Measurements from ENCODE around the gene SFXN4.

DNA sequence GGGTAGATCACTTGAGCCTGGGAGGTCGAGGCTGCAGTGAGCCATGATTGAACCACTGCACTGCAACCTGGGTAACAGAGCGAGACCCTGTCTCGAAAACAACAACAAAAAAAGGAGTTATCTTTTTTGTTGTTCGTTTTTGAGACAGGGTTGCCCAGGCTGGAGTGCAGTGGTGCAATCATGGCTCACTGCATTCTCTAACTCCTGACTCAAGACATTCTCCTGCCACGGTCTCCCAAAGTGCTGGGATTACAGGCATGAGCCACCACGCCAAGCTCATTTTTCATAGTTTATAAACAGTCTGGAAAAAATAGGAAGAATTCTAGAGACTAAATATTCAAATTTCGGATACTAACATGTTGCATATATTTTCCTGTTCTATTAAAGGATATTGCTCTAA lies 29.4 kb downstream of the SFXN4 start:
- TF ChIP-seq, protein P1, sequence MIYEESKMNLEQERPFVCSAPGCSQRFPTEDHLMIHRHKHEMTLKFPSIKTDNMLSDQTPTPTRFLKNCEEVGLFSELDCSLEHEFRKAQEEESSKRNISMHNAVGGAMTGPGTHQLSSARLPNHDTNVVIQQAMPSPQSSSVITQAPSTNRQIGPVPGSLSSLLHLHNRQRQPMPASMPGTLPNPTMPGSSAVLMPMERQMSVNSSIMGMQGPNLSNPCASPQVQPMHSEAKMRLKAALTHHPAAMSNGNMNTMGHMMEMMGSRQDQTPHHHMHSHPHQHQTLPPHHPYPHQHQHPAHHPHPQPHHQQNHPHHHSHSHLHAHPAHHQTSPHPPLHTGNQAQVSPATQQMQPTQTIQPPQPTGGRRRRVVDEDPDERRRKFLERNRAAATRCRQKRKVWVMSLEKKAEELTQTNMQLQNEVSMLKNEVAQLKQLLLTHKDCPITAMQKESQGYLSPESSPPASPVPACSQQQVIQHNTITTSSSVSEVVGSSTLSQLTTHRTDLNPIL (CRISPR knock-in tag; IDR thresholded peaks at IDR 0.05; ENCODE audit: low read depth), result no peak
- TF ChIP-seq ISL1 (CRISPR knock-in tag; IDR thresholded peaks at IDR 0.05), result no peak
- no peak for TF ChIP-seq SNAI2 (CRISPR knock-in tag; IDR thresholded peaks at IDR 0.05)
- TF ChIP-seq, protein P2, sequence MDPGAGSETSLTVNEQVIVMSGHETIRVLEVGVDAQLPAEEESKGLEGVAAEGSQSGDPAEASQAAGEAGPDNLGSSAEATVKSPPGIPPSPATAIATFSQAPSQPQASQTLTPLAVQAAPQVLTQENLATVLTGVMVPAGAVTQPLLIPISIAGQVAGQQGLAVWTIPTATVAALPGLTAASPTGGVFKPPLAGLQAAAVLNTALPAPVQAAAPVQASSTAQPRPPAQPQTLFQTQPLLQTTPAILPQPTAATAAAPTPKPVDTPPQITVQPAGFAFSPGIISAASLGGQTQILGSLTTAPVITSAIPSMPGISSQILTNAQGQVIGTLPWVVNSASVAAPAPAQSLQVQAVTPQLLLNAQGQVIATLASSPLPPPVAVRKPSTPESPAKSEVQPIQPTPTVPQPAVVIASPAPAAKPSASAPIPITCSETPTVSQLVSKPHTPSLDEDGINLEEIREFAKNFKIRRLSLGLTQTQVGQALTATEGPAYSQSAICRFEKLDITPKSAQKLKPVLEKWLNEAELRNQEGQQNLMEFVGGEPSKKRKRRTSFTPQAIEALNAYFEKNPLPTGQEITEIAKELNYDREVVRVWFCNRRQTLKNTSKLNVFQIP (CRISPR knock-in tag; IDR thresholded peaks at IDR 0.05; ENCODE audit: borderline replicate concordance, low read depth), result no peak
- no peak for TF ChIP-seq OSR1 (CRISPR knock-in tag; IDR thresholded peaks at IDR 0.05)
